AG09319 (cell line): Measurements from ENCODE around the gene GINS2.

ENCODE experiments used
- DNase-seq: peaks from one replicate; pipeline ENCODE4 v3.0.0-alpha.2; 2010; ENCODE audit warnings: low read depth; ENCODE audit errors: extremely low read depth
- TF ChIP-seq, protein P1 (sequence below): IDR thresholded peaks from 2 replicates; pipeline ENCODE4 v1.5.1; 2011; ENCODE audit warnings: low read depth, mild to moderate bottlenecking, inconsistent platforms, low read length, moderate library complexity

GINS2 gene

DNA sequence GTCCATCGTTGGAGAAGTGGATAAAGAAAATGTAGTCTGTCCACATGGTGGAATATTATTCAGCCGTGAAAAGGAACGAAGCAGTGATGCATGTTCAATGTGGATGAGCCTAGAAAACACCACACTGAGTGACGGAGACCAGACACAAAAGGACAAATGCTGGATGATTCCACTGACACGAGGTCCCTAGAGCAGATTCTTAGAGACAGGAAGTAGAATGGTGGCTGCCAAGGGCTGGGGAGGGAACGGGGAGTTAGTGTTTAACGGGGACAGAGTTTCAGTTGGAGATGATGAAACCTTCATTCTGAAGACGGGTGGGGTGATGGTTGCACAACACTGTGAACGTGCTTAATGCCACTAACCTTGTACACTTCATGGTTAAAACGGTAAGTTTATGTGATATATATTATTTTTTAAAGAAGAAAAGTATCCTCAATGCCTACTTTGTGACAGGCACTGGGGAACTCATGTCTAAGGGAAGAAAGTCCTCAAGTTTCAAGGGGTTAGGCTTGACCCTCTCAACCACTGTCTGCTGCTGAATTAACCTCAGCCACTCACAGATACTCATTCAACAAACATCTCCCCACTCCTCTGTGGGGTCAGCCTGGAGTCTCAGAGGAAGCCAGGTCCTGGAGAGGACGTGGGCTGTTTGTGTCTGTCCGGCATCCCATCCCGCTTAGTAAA lies 44.5 kb upstream of the GINS2 start:
- DNase-seq = no peak
- TF ChIP-seq, protein P1, sequence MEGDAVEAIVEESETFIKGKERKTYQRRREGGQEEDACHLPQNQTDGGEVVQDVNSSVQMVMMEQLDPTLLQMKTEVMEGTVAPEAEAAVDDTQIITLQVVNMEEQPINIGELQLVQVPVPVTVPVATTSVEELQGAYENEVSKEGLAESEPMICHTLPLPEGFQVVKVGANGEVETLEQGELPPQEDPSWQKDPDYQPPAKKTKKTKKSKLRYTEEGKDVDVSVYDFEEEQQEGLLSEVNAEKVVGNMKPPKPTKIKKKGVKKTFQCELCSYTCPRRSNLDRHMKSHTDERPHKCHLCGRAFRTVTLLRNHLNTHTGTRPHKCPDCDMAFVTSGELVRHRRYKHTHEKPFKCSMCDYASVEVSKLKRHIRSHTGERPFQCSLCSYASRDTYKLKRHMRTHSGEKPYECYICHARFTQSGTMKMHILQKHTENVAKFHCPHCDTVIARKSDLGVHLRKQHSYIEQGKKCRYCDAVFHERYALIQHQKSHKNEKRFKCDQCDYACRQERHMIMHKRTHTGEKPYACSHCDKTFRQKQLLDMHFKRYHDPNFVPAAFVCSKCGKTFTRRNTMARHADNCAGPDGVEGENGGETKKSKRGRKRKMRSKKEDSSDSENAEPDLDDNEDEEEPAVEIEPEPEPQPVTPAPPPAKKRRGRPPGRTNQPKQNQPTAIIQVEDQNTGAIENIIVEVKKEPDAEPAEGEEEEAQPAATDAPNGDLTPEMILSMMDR = no peak

DNA sequence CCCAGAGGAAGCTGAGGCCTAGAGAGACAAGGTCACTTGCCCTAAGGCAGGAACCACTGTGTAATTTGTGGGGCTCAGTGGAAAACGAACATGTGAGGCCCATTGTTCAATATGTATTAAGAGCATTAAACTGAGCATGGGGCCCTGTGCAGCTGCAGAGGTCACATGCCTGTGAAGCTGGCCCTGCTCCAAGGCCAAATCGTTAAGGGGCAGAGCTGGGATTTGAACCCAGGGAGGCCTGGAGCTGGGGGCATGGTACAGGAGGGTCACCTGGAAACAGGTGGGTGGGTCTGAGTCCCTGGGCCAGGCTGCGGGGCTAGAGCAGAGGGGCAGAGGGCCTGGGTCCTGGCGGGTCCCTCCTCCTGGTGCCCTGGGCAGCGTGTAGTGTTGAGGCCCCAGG lies 42.4 kb upstream of the GINS2 start:
- TF ChIP-seq, protein P1 = no peak

DNA sequence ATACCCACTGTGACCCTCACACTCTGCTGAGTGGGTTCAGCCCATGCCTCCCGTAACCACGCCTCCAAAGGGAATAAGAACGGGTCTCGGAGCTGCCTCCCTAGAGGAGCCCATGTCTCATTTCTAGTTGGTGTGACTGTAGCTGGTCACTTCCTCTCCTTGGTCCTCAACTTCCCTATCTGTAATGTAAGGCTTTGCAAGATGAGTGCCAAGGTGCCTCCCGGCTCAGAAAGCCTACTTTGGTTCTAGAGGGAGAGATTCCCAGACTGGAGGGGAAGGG lies 41.4 kb upstream of the GINS2 start:
- TF ChIP-seq, protein P1 = no peak
- DNase-seq = no peak

More for the DNA sequence above, 42.4 kb upstream of the GINS2 start:
- DNase-seq = no peak

DNA sequence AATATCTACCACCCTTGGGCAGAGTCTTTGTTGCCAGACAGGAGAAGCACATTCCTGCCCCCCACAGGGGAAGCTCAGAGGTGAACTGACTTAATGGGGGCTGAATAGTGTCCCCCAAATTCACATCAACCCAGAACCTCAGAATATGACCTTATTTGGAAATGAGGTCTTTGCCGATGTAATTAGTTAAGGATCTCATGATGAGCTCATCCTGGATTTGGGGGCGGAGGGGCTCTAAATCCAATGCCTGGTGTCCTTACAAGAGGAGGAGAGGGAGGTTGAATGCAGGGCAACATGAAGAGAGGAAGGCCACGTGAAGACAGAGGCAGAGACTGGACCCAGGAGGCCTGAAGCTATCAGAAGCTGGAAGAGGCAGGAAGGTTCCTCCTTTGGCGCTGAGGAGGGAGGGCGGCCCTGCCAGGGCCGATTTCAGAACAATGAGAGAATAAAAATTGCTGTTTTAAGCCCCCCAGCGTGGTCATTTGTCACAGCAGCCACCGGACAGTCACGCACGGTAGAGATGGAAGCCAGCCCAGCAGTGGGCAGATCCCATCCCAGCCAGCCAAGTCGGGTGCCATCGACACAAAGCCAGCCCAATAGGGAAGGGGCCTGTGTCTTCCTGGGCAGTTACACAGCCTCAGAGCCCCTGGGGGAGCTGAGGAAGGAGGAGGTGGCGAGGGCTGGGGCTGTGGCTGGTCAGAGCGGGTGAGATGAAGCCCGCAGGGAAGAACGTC lies 40.9 kb upstream of the GINS2 start:
- DNase-seq = no peak
- TF ChIP-seq, protein P1 = no peak

DNA sequence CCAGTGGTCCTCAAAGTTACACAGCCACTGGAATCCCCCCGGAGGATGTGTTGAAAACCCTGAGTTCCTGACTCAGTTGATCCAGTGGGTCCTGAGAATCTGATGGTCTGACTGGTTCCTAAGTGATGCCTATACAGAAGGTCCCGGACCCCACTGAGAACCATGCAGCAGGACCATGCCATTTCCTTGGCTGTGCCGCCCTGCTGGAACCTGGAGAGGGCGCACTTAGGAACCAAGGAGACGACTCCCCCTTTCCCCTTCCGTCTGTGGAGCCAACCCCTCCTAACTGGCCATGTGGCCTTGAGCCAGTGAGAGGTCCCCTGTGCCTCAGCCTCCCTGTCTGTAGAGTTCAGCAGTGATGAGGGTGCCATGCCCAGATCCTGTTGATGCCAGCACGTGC lies 40.1 kb upstream of the GINS2 start:
- TF ChIP-seq, protein P1 = no peak; the same call in none of the 2 replicates
- DNase-seq = no peak

DNA sequence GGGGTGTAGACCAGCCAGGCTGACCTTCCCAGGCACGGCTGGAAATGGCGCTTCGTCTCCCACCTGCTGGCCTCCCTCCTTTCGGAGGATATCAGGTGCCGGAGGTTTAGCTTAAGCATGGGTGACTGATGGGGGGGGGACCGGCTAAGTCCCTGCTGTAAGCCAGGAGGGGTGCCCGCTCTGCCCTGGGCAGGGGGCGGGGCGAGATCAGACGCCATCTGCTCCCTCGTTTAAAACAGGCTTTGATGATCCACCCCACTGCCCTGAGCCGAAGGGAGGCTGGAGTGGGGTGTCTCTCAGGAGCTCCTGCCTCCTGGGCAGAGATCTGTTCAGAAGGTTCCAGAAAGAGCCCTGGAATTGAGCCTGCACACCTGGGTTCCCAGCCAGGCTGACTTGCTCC lies 36.2 kb upstream of the GINS2 start:
- no peak for DNase-seq
- TF ChIP-seq, protein P1 = no peak

DNA sequence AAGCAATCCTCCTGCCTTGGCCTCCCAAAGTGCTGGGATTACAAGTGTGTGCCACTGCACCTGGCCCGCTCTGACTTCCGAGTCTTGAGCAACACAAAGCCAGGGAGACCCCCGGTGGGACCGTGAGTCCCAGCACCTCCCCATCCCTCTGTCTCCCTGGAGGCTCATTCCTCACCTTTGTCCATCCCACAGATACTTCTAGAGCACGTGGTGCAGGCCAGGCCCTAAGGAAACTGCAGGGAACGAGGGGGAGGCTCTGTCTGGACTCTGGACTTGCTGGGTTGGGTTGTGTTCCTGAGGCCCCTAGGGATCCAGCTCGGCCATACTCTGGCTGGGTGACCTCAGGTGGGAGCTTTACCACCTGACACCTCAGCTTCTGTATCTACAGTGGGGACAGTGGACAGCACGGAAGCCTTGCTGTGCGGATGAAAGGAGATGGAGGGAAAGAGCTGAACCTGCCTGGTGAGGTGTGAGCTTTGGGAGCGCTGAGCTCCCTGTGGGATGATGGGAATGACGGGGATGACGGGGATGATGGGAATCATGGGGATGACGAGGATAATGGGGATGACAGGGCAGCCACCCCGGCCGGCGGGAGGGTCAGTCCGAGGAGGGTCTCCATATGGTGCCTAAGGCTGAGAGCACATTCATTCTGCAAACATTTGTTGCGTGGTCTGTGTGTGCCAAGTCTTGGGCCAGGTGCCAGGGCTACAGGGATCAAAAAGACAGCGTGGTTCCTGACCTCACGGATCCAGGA lies 35.5 kb upstream of the GINS2 start:
- DNase-seq = no peak
- TF ChIP-seq, protein P1 = no peak
